Activated T-helper 17 cell treated with anti-CD3 and anti-CD28 coated beads, Interleukin-2, amount 50 U/mL, for 72 hours (primary cell): ENCODE measurements around the gene HP. TPM values are rescaled to one million over a fixed set of nuclear protein-coding genes. Genes with fewer than 3 reads are reported as not detected.

Source experiments
- ATAC-seq: fragments of 150-1000 bp; cut with Tn5 transposase; replicated peaks from 2 replicates; pipeline ENCODE4 v1.10.0; 2021; ENCODE audit warnings: mild to moderate bottlenecking, moderate library complexity
- H3K27ac Mint-ChIP-seq: one replicate; pipeline ENCODE4 v1.8.0; 2022; ENCODE audit warnings: mixed read lengths
- H3K27me3 Mint-ChIP-seq: one replicate; pipeline ENCODE4 v1.8.0; 2022; ENCODE audit warnings: mixed read lengths
- H3K36me3 Mint-ChIP-seq: one replicate; pipeline ENCODE4 v1.8.0; 2022; ENCODE audit warnings: low read depth, mild to moderate bottlenecking, mixed read lengths
- H3K4me1 Mint-ChIP-seq: one replicate; pipeline ENCODE4 v1.8.0; 2022; ENCODE audit warnings: mixed read lengths
- H3K4me3 Mint-ChIP-seq: one replicate; pipeline ENCODE4 v1.8.0; 2022; ENCODE audit warnings: mild to moderate bottlenecking, mixed read lengths
- H3K9me3 Mint-ChIP-seq: one replicate; pipeline ENCODE4 v1.8.0; 2022; ENCODE audit warnings: mixed read lengths
- total RNA-seq, 2 donors: library from RNA; stranded (reverse); gene quantifications; one replicate each; pipeline ENCODE4 v1.2.3, GENCODE V29; 2022

Gene HP
- total RNA-seq, 2 donors from 2014 or later: not detected

GRCh38 chr16:72091217-72091616, 36.9 kb downstream of the HP start:
- Mint-ChIP-seq H3K27ac (peak overlapping the region; percentile 75), H3K4me1 (peaks cover 28% of the 10 kb centered on the region), H3K27me3 (no peaks in the 10 kb centered on the region), H3K4me3 (peak overlapping the region; percentile 99), H3K9me3 (no peaks in the 10 kb centered on the region), H3K36me3 (peaks cover 85% of the 10 kb centered on the region)
- no peak for ATAC-seq

GRCh38 chr16:72092832-72093447, 38.6 kb downstream of the HP start:
- Mint-ChIP-seq H3K4me3 (peak overlapping the region; percentile 99), H3K4me1 (peaks cover 35% of the 10 kb centered on the region), H3K9me3 (no peaks in the 10 kb centered on the region), H3K36me3 (peaks cover 85% of the 10 kb centered on the region), H3K27me3 (no peaks in the 10 kb centered on the region), H3K27ac (peak overlapping the region; percentile 98)
- ATAC-seq: peak; percentile 38

GRCh38 chr16:72093448-72094265, 39.4 kb downstream of the HP start, which contains the start of the genes DHX38 and TXNL4B:
Gene DHX38, plus strand, starts transcription at chr16:72093847. Its CDS starts 2,311 bp downstream, at chr16:72096158.
Gene TXNL4B, minus strand, starts transcription at chr16:72093620. Its CDS starts 2,871 bp downstream, at chr16:72090749.
- H3K9me3 Mint-ChIP-seq: no peaks in the 10 kb centered on the region
- H3K4me1 Mint-ChIP-seq: peaks cover 35% of the 10 kb centered on the region
- H3K36me3 Mint-ChIP-seq: peaks cover 85% of the 10 kb centered on the region
- H3K4me3 Mint-ChIP-seq: peak within 1 kb of the TSS; percentile 99
- ATAC-seq: peak; percentile 98
- H3K27ac Mint-ChIP-seq: peak within 1 kb of the TSS; percentile 98
- H3K27me3 Mint-ChIP-seq: no peaks in the 10 kb centered on the region

- no peaks in the 10 kb centered on the region for H3K9me3 Mint-ChIP-seq
- peak overlapping the region; percentile 98 for H3K27ac Mint-ChIP-seq
- H3K36me3 Mint-ChIP-seq: peaks cover 85% of the 10 kb centered on the region
- no peaks in the 10 kb centered on the region for H3K27me3 Mint-ChIP-seq
- no peak for ATAC-seq
- H3K4me3 Mint-ChIP-seq: peak overlapping the region; percentile 99
- H3K4me1 Mint-ChIP-seq: peaks cover 35% of the 10 kb centered on the region
These were observed 39.9 kb downstream of the HP start for GRCh38 chr16:72094266-72094610.

- no peak overlapping the region for H3K27ac Mint-ChIP-seq
- H3K9me3 Mint-ChIP-seq: no peaks in the 10 kb centered on the region
- H3K36me3 Mint-ChIP-seq: peaks cover 96% of the 10 kb centered on the region
- H3K4me3 Mint-ChIP-seq: no peak overlapping the region
- H3K27me3 Mint-ChIP-seq: no peaks in the 10 kb centered on the region
- no peak for ATAC-seq
- peaks cover 21% of the 10 kb centered on the region for H3K4me1 Mint-ChIP-seq
These were observed 44.6 kb downstream of the HP start for GRCh38 chr16:72098936-72099335.

- H3K36me3 Mint-ChIP-seq: peaks cover 96% of the 10 kb centered on the region
- ATAC-seq: peak; percentile 78
- H3K9me3 Mint-ChIP-seq: no peaks in the 10 kb centered on the region
- H3K27ac Mint-ChIP-seq: no peak overlapping the region
- H3K27me3 Mint-ChIP-seq: no peaks in the 10 kb centered on the region
- no peak overlapping the region for H3K4me3 Mint-ChIP-seq
- H3K4me1 Mint-ChIP-seq: peaks cover 21% of the 10 kb centered on the region
These were observed 45.1 kb downstream of the HP start for GRCh38 chr16:72099377-72099818.

- ATAC-seq: no peak
These were observed 46.9 kb downstream of the HP start for GRCh38 chr16:72101195-72101594.

GRCh38 chr16:72104905-72105304, 50.6 kb downstream of the HP start:
- Mint-ChIP-seq H3K4me1 (peaks cover 4% of the 10 kb centered on the region), H3K27me3 (no peaks in the 10 kb centered on the region), H3K36me3 (peaks cover 100% of the 10 kb centered on the region), H3K9me3 (no peaks in the 10 kb centered on the region), H3K4me3 (no peak overlapping the region), H3K27ac (no peak overlapping the region)
- ATAC-seq: no peak

More at GRCh38 chr16:72101195-72101594, 46.9 kb downstream of the HP start:
- H3K4me3 Mint-ChIP-seq: no peak overlapping the region
- no peaks in the 10 kb centered on the region for H3K9me3 Mint-ChIP-seq
- no peaks in the 10 kb centered on the region for H3K27me3 Mint-ChIP-seq
- H3K4me1 Mint-ChIP-seq: peaks cover 6% of the 10 kb centered on the region
- H3K36me3 Mint-ChIP-seq: peaks cover 100% of the 10 kb centered on the region
- no peak overlapping the region for H3K27ac Mint-ChIP-seq

- H3K27ac Mint-ChIP-seq: no peak overlapping the region
- no peak overlapping the region for H3K4me3 Mint-ChIP-seq
- H3K27me3 Mint-ChIP-seq: no peaks in the 10 kb centered on the region
- H3K4me1 Mint-ChIP-seq: peaks cover 4% of the 10 kb centered on the region
- no peak for ATAC-seq
- no peaks in the 10 kb centered on the region for H3K9me3 Mint-ChIP-seq
- H3K36me3 Mint-ChIP-seq: peaks cover 100% of the 10 kb centered on the region
These were observed 51.7 kb downstream of the HP start for GRCh38 chr16:72105978-72106377.

GRCh38 chr16:72107371-72107770, 53.1 kb downstream of the HP start:
- Mint-ChIP-seq H3K27ac (no peak overlapping the region), H3K4me3 (no peak overlapping the region), H3K36me3 (peaks cover 100% of the 10 kb centered on the region), H3K9me3 (no peaks in the 10 kb centered on the region), H3K27me3 (no peaks in the 10 kb centered on the region), H3K4me1 (peaks cover 4% of the 10 kb centered on the region)
- ATAC-seq: no peak

- no peak for ATAC-seq
- Mint-ChIP-seq H3K9me3 (no peaks in the 10 kb centered on the region), H3K4me1 (peaks cover 4% of the 10 kb centered on the region), H3K27me3 (no peaks in the 10 kb centered on the region), H3K4me3 (no peak overlapping the region), H3K27ac (no peak overlapping the region), H3K36me3 (peaks cover 100% of the 10 kb centered on the region)
These were observed 54.2 kb downstream of the HP start for GRCh38 chr16:72108353-72109102.

- H3K36me3 Mint-ChIP-seq: peaks cover 92% of the 10 kb centered on the region
- ATAC-seq: no peak
- peaks cover 4% of the 10 kb centered on the region for H3K4me1 Mint-ChIP-seq
- H3K9me3 Mint-ChIP-seq: no peaks in the 10 kb centered on the region
- no peak overlapping the region for H3K4me3 Mint-ChIP-seq
- no peaks in the 10 kb centered on the region for H3K27me3 Mint-ChIP-seq
- H3K27ac Mint-ChIP-seq: no peak overlapping the region
These were observed 55.0 kb downstream of the HP start for GRCh38 chr16:72109300-72109699.

- H3K9me3 Mint-ChIP-seq: no peaks in the 10 kb centered on the region
- H3K27me3 Mint-ChIP-seq: no peaks in the 10 kb centered on the region
- no peak overlapping the region for H3K4me3 Mint-ChIP-seq
- H3K4me1 Mint-ChIP-seq: peaks cover 4% of the 10 kb centered on the region
- no peak overlapping the region for H3K27ac Mint-ChIP-seq
- peaks cover 84% of the 10 kb centered on the region for H3K36me3 Mint-ChIP-seq
- ATAC-seq: no peak
These were observed 55.7 kb downstream of the HP start for GRCh38 chr16:72109966-72110530.
